ENCODE measurements around the gene MEAK7. TPM values are rescaled to one million over a fixed set of nuclear protein-coding genes. Genes with fewer than 3 reads are reported as not detected.

Gene MEAK7
- total and polyA plus RNA-seq, 2 of the 4 experiments (the other 2 are of a cell fraction), result 27.4 to 39.0 TPM

- ATAC-seq (ENCODE audit: low read depth) (no peak), DNase-seq (no peak)
- no peak overlapping the region for H4K8ac ChIP-seq (ENCODE audit: low read depth in 2 of 2, low read length in 2 of 2)
- no peaks in the 10 kb centered on the region for H3K79me1 ChIP-seq (ENCODE audit: low read depth in 1 of 2, low read length in 2 of 2)
- H3K27me3 ChIP-seq (ENCODE audit: control insufficient read depth, insufficient read depth, low read length), result no peaks in the 10 kb centered on the region
- no peak overlapping the region for H4K91ac ChIP-seq (ENCODE audit: insufficient read depth, low read depth, low read length)
- no peak overlapping the region for H3K27ac ChIP-seq (ENCODE audit: insufficient read depth, low read length)
- WGBS, 2 experiments (ENCODE audit: extremely low coverage in 2 of 2, insufficient read length in 1 of 2), result 74% methylated on average over 10 of the region's 22 CpGs; no CpG with 5 or more reads in 1 of the 2 experiments
- no peak overlapping the region for H3K18ac ChIP-seq (ENCODE audit: low read depth, low read length)
- H2BK5ac ChIP-seq (ENCODE audit: low read depth, low read length, poor library complexity, severe bottlenecking), result no peak overlapping the region
- no peak overlapping the region for H2BK15ac ChIP-seq (ENCODE audit: low read depth, low read length)
- H3K4ac ChIP-seq (ENCODE audit: low read depth, low read length), result no peak overlapping the region
- no peak overlapping the region for H3K4me2 ChIP-seq (ENCODE audit: low read depth, low read length)
- no peak overlapping the region for H2AK5ac ChIP-seq (ENCODE audit: low read depth, low read length)
- H2BK20ac ChIP-seq (ENCODE audit: low read depth, low read length), result no peak overlapping the region
- H3K4me3 ChIP-seq (ENCODE audit: insufficient read depth, low read depth, low read length), result no peak overlapping the region
- no peak overlapping the region for H4K5ac ChIP-seq (ENCODE audit: low read depth, low read length)
- no peak overlapping the region for H2AK9ac ChIP-seq (replicated peaks; ENCODE audit: low read depth, low read length, poor library complexity)
- ChIA-PET POLR2A (ENCODE audit: unreplicated experiment) (interaction anchor here (0.6 kb wide), 1 partner anchor 168 kb away, joined by 3 read pairs; no protein-coding TSS in a partner anchor), CTCF (no interaction called here)
- no TSS peak for BruUV-seq (replicated peaks)
- intact Hi-C loops (cut with micrococcal nuclease), result no loop called here
- in situ Hi-C loops (cut with MboI; ENCODE audit: low sequenced_read_pairs), result no loop called here
- H4K20me1 ChIP-seq (ENCODE audit: insufficient read depth, low read length), result no peaks in the 10 kb centered on the region
- H3K9me1 ChIP-seq (ENCODE audit: insufficient read depth, low read length), result no peaks in the 10 kb centered on the region; the same call in 1 of the 2 replicates
- dilution Hi-C loops (cut with HindIII; ENCODE audit: low sequenced_read_pairs, unreplicated experiment), result no loop called here
- H3K23ac ChIP-seq (ENCODE audit: low read depth, low read length), result no peak overlapping the region
- no peak overlapping the region for H3K56ac ChIP-seq (ENCODE audit: extremely low read depth, insufficient read depth, low read length)
- H3K9me3 ChIP-seq (ENCODE audit: control insufficient read depth, insufficient read depth, low read length), result no peaks in the 10 kb centered on the region
- no peak overlapping the region for H2AFZ ChIP-seq (replicated peaks; ENCODE audit: low read length, poor library complexity)
- H2BK120ac ChIP-seq (ENCODE audit: low read depth, low read length), result no peak overlapping the region
- H3K9ac ChIP-seq (ENCODE audit: low read depth, low read length), result no peak overlapping the region
- H3K36me3 ChIP-seq (ENCODE audit: control insufficient read depth, insufficient read depth, low read length), result no peaks in the 10 kb centered on the region
- no peak overlapping the region for H3K14ac ChIP-seq (replicated peaks; ENCODE audit: low read depth, low read length)
- H3K4me1 ChIP-seq (ENCODE audit: control insufficient read depth, insufficient read depth, low read length), result peaks cover 2% of the 10 kb centered on the region; the same call in 1 of the 2 replicates
- TF ChIP-seq CEBPB (IDR thresholded peaks at IDR 0.05; ENCODE audit: low read depth, low read length) (no peak), MAFK (IDR thresholded peaks at IDR 0.05; ENCODE audit: low read depth, low read length) (no peak), MXI1 (IDR thresholded peaks at IDR 0.05; ENCODE audit: borderline replicate concordance, low read depth, low read length) (no peak), RAD21 (IDR thresholded peaks at IDR 0.05; ENCODE audit: low read length) (no peak), NFE2L2 (IDR thresholded peaks at IDR 0.05; ENCODE audit: low read depth, low read length) (no peak), SMC3 (IDR thresholded peaks at IDR 0.05; ENCODE audit: low read depth, low read length) (no peak), POLR2A (IDR thresholded peaks at IDR 0.05; ENCODE audit: low read depth, low read length) (no peak), BHLHE40 (IDR thresholded peaks at IDR 0.05; ENCODE audit: low read depth, low read length) (no peak), RCOR1 (IDR thresholded peaks at IDR 0.05; ENCODE audit: insufficient replicate concordance, low read length) (no peak), RFX5 (IDR thresholded peaks at IDR 0.05; ENCODE audit: low read depth, low read length) (no peak), MAZ (IDR thresholded peaks at IDR 0.05; ENCODE audit: borderline replicate concordance, low read depth, low read length) (no peak), CHD1 (IDR thresholded peaks at IDR 0.05; ENCODE audit: low read depth, low read length) (no peak)
- TF ChIP-seq, protein P1, sequence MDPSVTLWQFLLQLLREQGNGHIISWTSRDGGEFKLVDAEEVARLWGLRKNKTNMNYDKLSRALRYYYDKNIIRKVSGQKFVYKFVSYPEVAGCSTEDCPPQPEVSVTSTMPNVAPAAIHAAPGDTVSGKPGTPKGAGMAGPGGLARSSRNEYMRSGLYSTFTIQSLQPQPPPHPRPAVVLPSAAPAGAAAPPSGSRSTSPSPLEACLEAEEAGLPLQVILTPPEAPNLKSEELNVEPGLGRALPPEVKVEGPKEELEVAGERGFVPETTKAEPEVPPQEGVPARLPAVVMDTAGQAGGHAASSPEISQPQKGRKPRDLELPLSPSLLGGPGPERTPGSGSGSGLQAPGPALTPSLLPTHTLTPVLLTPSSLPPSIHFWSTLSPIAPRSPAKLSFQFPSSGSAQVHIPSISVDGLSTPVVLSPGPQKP (IDR thresholded peaks at IDR 0.05; ENCODE audit: borderline replicate concordance, low read depth, low read length), result no peak
- TF ChIP-seq, protein P2, sequence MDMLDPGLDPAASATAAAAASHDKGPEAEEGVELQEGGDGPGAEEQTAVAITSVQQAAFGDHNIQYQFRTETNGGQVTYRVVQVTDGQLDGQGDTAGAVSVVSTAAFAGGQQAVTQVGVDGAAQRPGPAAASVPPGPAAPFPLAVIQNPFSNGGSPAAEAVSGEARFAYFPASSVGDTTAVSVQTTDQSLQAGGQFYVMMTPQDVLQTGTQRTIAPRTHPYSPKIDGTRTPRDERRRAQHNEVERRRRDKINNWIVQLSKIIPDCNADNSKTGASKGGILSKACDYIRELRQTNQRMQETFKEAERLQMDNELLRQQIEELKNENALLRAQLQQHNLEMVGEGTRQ (IDR thresholded peaks at IDR 0.05; ENCODE audit: low read depth, low read length), result no peak
Measured at GRCh38 chr16:84546669-84547545, 42.4 kb upstream of the MEAK7 start.
